IMR-90 (cell line): Measurements from ENCODE around the gene TMEM271. TPM values are rescaled to one million over a fixed set of nuclear protein-coding genes. Genes with fewer than 3 reads are reported as not detected.

ENCODE experiments used
- ATAC-seq: fragments of 200-7000 bp; cut with Tn5 transposase; 2 replicates; pipeline ENCODE4 v1.9.1; 2020; ENCODE audit warnings: low read depth, mild to moderate bottlenecking, moderate library complexity
- BruUV-seq: library from RNA; stranded (reverse); fragments of 400-500 nt; replicated peaks from 2 replicates; lab custom pipeline; 2021; lab: Mats Ljungman, UMichigan
- CTCF ChIA-PET: fragments of 300-600 bp; formaldehyde crosslinking; extraction: SDS; loops from one replicate; lab custom pipeline; 2021; ENCODE audit warnings: antibody characterized with exemption; lab: Yijun Ruan, JAX
- POLR2A ChIA-PET: fragments of 300-600 bp; sonication (Branson Sonifier 250); formaldehyde crosslinking; loops from one replicate; lab custom pipeline; 2022; ENCODE audit warnings: antibody characterized with exemption; ENCODE audit not compliant: unreplicated experiment; lab: Charles Lee
- DNase-seq: peaks from one replicate; pipeline ENCODE4 v3.0.0; 2013
- H2AFZ ChIP-seq: replicated peaks from 2 replicates; pipeline ENCODE3; 2013; ENCODE audit warnings: low read length, mild to moderate bottlenecking; ENCODE audit not compliant: poor library complexity
- H2AK5ac ChIP-seq: 2 replicates; pipeline ENCODE4 v1.6.1; 2013; ENCODE audit warnings: low read depth, low read length, inconsistent platforms
- H2AK9ac ChIP-seq: replicated peaks from 2 replicates; pipeline ENCODE3; 2013; ENCODE audit warnings: mild to moderate bottlenecking, low read depth, low read length, moderate library complexity; ENCODE audit not compliant: poor library complexity
- H2BK120ac ChIP-seq: 2 replicates; pipeline ENCODE4 v1.6.1; 2013; ENCODE audit warnings: low read depth, low read length, inconsistent platforms
- H2BK15ac ChIP-seq: 3 replicates; pipeline ENCODE4 v1.6.1; 2013; ENCODE audit warnings: low read depth, low read length, inconsistent platforms
- H2BK20ac ChIP-seq: 2 replicates; pipeline ENCODE4 v1.6.1; 2013; ENCODE audit warnings: low read depth, mild to moderate bottlenecking, inconsistent platforms, low read length, moderate library complexity
- H2BK5ac ChIP-seq: 2 replicates; pipeline ENCODE4 v1.6.1; 2013; ENCODE audit warnings: mild to moderate bottlenecking, low read depth, low read length, inconsistent platforms; ENCODE audit not compliant: poor library complexity, severe bottlenecking
- H3K14ac ChIP-seq: replicated peaks from 2 replicates; pipeline ENCODE4 v1.6.1; 2013; ENCODE audit warnings: low read depth, low read length, inconsistent platforms
- H3K18ac ChIP-seq: 2 replicates; pipeline ENCODE4 v1.6.1; 2013; ENCODE audit warnings: low read depth, low read length, control low read depth
- H3K23ac ChIP-seq: 2 replicates; pipeline ENCODE4 v1.6.1; 2013; ENCODE audit warnings: low read depth, low read length, inconsistent platforms
- H3K27ac ChIP-seq: 2 replicates; pipeline ENCODE4 v1.5.1; 2013; ENCODE audit warnings: mild to moderate bottlenecking, control low read depth, low read length; ENCODE audit not compliant: insufficient read depth
- H3K27me3 ChIP-seq: 2 replicates; pipeline ENCODE4 v1.6.1; 2013; ENCODE audit warnings: low read length; ENCODE audit not compliant: control insufficient read depth, insufficient read depth
- H3K36me3 ChIP-seq: 2 replicates; pipeline ENCODE4 v1.6.1; 2013; ENCODE audit warnings: low read length, mixed read lengths; ENCODE audit not compliant: control insufficient read depth, insufficient read depth
- H3K4ac ChIP-seq: 2 replicates; pipeline ENCODE4 v1.6.1; 2013; ENCODE audit warnings: low read depth, low read length, inconsistent platforms
- H3K4me1 ChIP-seq: 2 replicates; pipeline ENCODE4 v1.6.1; 2013; ENCODE audit warnings: low read length, mixed read lengths; ENCODE audit not compliant: control insufficient read depth, insufficient read depth
- H3K4me2 ChIP-seq: 2 replicates; pipeline ENCODE4 v1.6.1; 2013; ENCODE audit warnings: low read depth, mild to moderate bottlenecking, control low read depth, low read length, moderate library complexity
- H3K4me3 ChIP-seq: 2 replicates; pipeline ENCODE4 v1.5.1; 2013; ENCODE audit warnings: low read depth, mild to moderate bottlenecking, control low read depth, low read length, moderate library complexity; ENCODE audit not compliant: insufficient read depth
- H3K56ac ChIP-seq: 2 replicates; pipeline ENCODE4 v1.6.1; 2013; ENCODE audit warnings: low read length, inconsistent platforms; ENCODE audit not compliant: insufficient read depth; ENCODE audit errors: extremely low read depth
- H3K79me1 ChIP-seq, 2 experiments: 2 replicates each; pipeline ENCODE4 v1.6.1; 2013; ENCODE audit warnings: low read length in 2 of 2, inconsistent platforms in 1 of 2, low read depth in 1 of 2
- H3K9ac ChIP-seq: 2 replicates; pipeline ENCODE4 v1.6.1; 2013; ENCODE audit warnings: low read depth, low read length, control low read depth
- H3K9me1 ChIP-seq: 2 replicates; pipeline ENCODE4 v1.6.1; 2013; ENCODE audit warnings: low read length, inconsistent platforms; ENCODE audit not compliant: insufficient read depth
- H3K9me3 ChIP-seq: 2 replicates; pipeline ENCODE4 v1.6.1; 2013; ENCODE audit warnings: low read length; ENCODE audit not compliant: control insufficient read depth, insufficient read depth
- H4K20me1 ChIP-seq: 2 replicates; pipeline ENCODE4 v1.6.1; 2013; ENCODE audit warnings: low read length, inconsistent platforms; ENCODE audit not compliant: insufficient read depth
- H4K5ac ChIP-seq: 2 replicates; pipeline ENCODE4 v1.6.1; 2013; ENCODE audit warnings: mild to moderate bottlenecking, low read depth, low read length, control low read depth
- H4K8ac ChIP-seq, 2 experiments: 2 replicates each; pipeline ENCODE4 v1.6.1; 2013; ENCODE audit warnings: low read depth in 2 of 2, low read length in 2 of 2, control low read depth in 1 of 2, inconsistent platforms in 1 of 2
- H4K91ac ChIP-seq: 2 replicates; pipeline ENCODE4 v1.6.1; 2013; ENCODE audit warnings: low read depth, low read length, inconsistent platforms; ENCODE audit not compliant: insufficient read depth
- BHLHE40 ChIP-seq: fragments of 150-350 bp; IDR thresholded peaks from 2 replicates; pipeline ENCODE4 v1.6.1; 2016; ENCODE audit warnings: mild to moderate bottlenecking, low read depth, low read length
- CEBPB ChIP-seq: IDR thresholded peaks from 2 replicates; pipeline ENCODE4 v1.6.1; 2012; ENCODE audit warnings: low read depth, low read length, improper control_type of control experiment
- CHD1 ChIP-seq: IDR thresholded peaks from 2 replicates; pipeline ENCODE4 v1.6.1; 2012; ENCODE audit warnings: low read depth, low read length, improper control_type of control experiment
- CTCF ChIP-seq: conservative IDR thresholded peaks from 2 replicates; pipeline ENCODE4 v1.5.1; 2012; ENCODE audit warnings: mild to moderate bottlenecking, low read depth, low read length, improper control_type of control experiment
- ELK1 ChIP-seq: fragments of 150-350 bp; IDR thresholded peaks from 2 replicates; pipeline ENCODE4 v1.6.1; 2016; ENCODE audit warnings: low read depth, mild to moderate bottlenecking, low read length, moderate library complexity, borderline replicate concordance
- FOS ChIP-seq: fragments of 150-350 bp; IDR thresholded peaks from 2 replicates; pipeline ENCODE4 v1.6.1; 2016; ENCODE audit warnings: low read depth, low read length
- MAFK ChIP-seq: IDR thresholded peaks from 2 replicates; pipeline ENCODE4 v1.6.1; 2012; ENCODE audit warnings: low read depth, low read length, improper control_type of control experiment
- MAZ ChIP-seq: IDR thresholded peaks from 2 replicates; pipeline ENCODE4 v1.6.1; 2012; ENCODE audit warnings: low read depth, mild to moderate bottlenecking, low read length, improper control_type of control experiment, moderate library complexity, borderline replicate concordance
- MXI1 ChIP-seq: IDR thresholded peaks from 2 replicates; pipeline ENCODE4 v1.6.1; 2012; ENCODE audit warnings: low read depth, mild to moderate bottlenecking, low read length, moderate library complexity, borderline replicate concordance
- POLR2A ChIP-seq: IDR thresholded peaks from 2 replicates; pipeline ENCODE4 v1.6.1; 2012; ENCODE audit warnings: mild to moderate bottlenecking, low read depth, low read length
- RCOR1 ChIP-seq: IDR thresholded peaks from 2 replicates; pipeline ENCODE4 v1.6.1; 2012; ENCODE audit warnings: mild to moderate bottlenecking, low read length, improper control_type of control experiment; ENCODE audit not compliant: insufficient replicate concordance
- RFX5 ChIP-seq: IDR thresholded peaks from 2 replicates; pipeline ENCODE4 v1.8.0; 2012; ENCODE audit warnings: low read depth, mild to moderate bottlenecking, low read length, moderate library complexity
- SMC3 ChIP-seq: fragments of 150-350 bp; IDR thresholded peaks from 2 replicates; pipeline ENCODE4 v1.6.1; 2016; ENCODE audit warnings: low read depth, mild to moderate bottlenecking, antibody characterized with exemption, low read length, moderate library complexity
- WGBS, 2 experiments: methylation state at CpG; one replicate each; pipeline versions ENCODE4 v1.1.5 to v1.1.7; 2013; ENCODE audit warnings: missing lambda C conversion rate in 2 of 2; ENCODE audit not compliant: insufficient read length in 1 of 2; ENCODE audit errors: extremely low coverage in 2 of 2; 5-methylcytosine and 5-hydroxymethylcytosine counted together
- dilution Hi-C: fragments of 300-500 bp; cut with HindIII; formaldehyde crosslinking; loops from one replicate; pipeline ENCODE4 v1.14.3; 2018; ENCODE audit warnings: low sequenced_read_pairs; ENCODE audit not compliant: unreplicated experiment
- in situ Hi-C: fragments of 300-500 bp; cut with MboI; formaldehyde crosslinking; loops from 3 replicates; pipeline ENCODE4 v1.14.3; 2019; ENCODE audit warnings: low sequenced_read_pairs, inconsistent platforms, mixed read lengths
- intact Hi-C: fragments of 100-400 bp; cut with micrococcal nuclease; formaldehyde crosslinking; loops from 2 replicates; pipeline ENCODE4 v1.10.0; 2022
- polyA plus RNA-seq, 3 experiments: library from polyadenylated mRNA; depleted of rRNA; stranded (reverse); fragments of >200 nt; gene quantifications; 2 replicates each; pipeline ENCODE4 v1.2.3, GENCODE V29; 2012; ENCODE audit warnings: low replicate concordance in 1 of 3
- total RNA-seq: library from RNA; depleted of rRNA; stranded (reverse); fragments of >200 nt; gene quantifications from 2 replicates; pipeline ENCODE4 v1.2.3, GENCODE V29; 2012

The TMEM271 gene
- total and polyA plus RNA-seq, 2 of the 4 experiments (the other 2 are of a cell fraction), result not detected

GRCh38 chr4:617644-618641, 41.8 kb upstream of the TMEM271 start:
- Histone ChIP-seq H3K23ac (no peak overlapping the region), H3K9ac (no peak overlapping the region), H2BK20ac (no peak overlapping the region), H3K9me3 (peaks cover 9% of the 10 kb centered on the region), H4K8ac (no peak overlapping the region), H2AFZ (no peak overlapping the region), H2BK5ac (no peak overlapping the region), H3K27ac (no peak overlapping the region), H3K4me2 (no peak overlapping the region), H3K18ac (no peak overlapping the region), H3K4me3 (no peak overlapping the region), H3K4me1 (no peaks in the 10 kb centered on the region), H2AK5ac (no peak overlapping the region), H3K14ac (no peak overlapping the region), H3K36me3 (no peaks in the 10 kb centered on the region), H2BK15ac (no peak overlapping the region), H2AK9ac (no peak overlapping the region), H3K79me1 (no peaks in the 10 kb centered on the region), H3K56ac (no peak overlapping the region), H4K5ac (no peak overlapping the region), H4K91ac (no peak overlapping the region), H2BK120ac (no peak overlapping the region), H4K20me1 (no peaks in the 10 kb centered on the region), H3K4ac (no peak overlapping the region), H3K27me3 (no peaks in the 10 kb centered on the region), H3K9me1 (no peaks in the 10 kb centered on the region)
- ATAC-seq, result no peak
- WGBS, 2 experiments, result 39% methylated on average over 2 of the region's 18 CpGs; no CpG with 5 or more reads in 1 of the 2 experiments
- no peak for DNase-seq
- ChIA-PET POLR2A (no interaction called here), CTCF (no interaction called here)
- in situ Hi-C loops (no loop called here), dilution Hi-C loops (no loop called here), intact Hi-C loops (no loop called here)
- TF ChIP-seq CTCF (no peak), MAFK (no peak), POLR2A (no peak), CEBPB (no peak), RFX5 (no peak), RCOR1 (no peak), SMC3 (no peak), MXI1 (no peak), FOS (no peak), ELK1 (no peak), BHLHE40 (no peak), MAZ (no peak), CHD1 (no peak)
- no TSS peak for BruUV-seq
